OCI-LY7 (cell line): ENCODE results near the gene PDE10A.

Source experiments
- EZH2phosphoT487 ChIP-seq: fragments of 200-600 bp; sonication (generic); IDR thresholded peaks from 2 replicates; pipeline ENCODE4 v1.6.1; 2018; ENCODE audit warnings: low read depth, borderline replicate concordance, mild to moderate bottlenecking, mixed run types, antibody characterized with exemption, low read length, moderate library complexity, mixed read lengths
- TF ChIP-seq, protein P1 (sequence below): fragments of 200-600 bp; sonication (generic); conservative IDR thresholded peaks from 2 replicates; pipeline ENCODE4 v1.5.1; 2014; ENCODE audit warnings: mild to moderate bottlenecking, antibody characterized with exemption, low read length, moderate library complexity, mixed read lengths

DNA sequence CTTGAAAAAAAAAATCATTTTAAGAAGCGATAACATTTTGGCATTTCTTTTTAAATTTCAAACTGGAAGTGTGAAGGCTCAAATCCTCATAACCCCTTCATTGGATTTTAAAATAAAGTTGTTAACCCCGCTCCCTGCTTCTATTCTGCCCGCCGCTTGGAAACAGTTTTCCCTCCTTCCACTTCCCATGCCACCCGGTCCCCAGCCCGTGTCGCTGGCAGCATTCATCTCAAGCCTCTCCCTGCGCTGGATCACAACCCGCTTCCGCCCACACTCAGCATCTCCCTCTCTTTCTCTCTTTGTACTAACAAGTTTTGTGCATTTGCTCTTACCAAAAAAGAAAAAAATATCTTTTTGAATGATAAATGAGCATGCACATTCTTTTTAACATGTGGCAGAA lies 15.4 kb upstream of the PDE10A start:
- TF ChIP-seq, protein P1, sequence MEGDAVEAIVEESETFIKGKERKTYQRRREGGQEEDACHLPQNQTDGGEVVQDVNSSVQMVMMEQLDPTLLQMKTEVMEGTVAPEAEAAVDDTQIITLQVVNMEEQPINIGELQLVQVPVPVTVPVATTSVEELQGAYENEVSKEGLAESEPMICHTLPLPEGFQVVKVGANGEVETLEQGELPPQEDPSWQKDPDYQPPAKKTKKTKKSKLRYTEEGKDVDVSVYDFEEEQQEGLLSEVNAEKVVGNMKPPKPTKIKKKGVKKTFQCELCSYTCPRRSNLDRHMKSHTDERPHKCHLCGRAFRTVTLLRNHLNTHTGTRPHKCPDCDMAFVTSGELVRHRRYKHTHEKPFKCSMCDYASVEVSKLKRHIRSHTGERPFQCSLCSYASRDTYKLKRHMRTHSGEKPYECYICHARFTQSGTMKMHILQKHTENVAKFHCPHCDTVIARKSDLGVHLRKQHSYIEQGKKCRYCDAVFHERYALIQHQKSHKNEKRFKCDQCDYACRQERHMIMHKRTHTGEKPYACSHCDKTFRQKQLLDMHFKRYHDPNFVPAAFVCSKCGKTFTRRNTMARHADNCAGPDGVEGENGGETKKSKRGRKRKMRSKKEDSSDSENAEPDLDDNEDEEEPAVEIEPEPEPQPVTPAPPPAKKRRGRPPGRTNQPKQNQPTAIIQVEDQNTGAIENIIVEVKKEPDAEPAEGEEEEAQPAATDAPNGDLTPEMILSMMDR = no peak
- no peak for TF ChIP-seq EZH2phosphoT487
